AG10803 (cell line): ENCODE results near the gene KLHDC4.

ENCODE experiments used
- DNase-seq: peaks from one replicate; pipeline ENCODE4 v3.0.0; 2010; ENCODE audit warnings: low read depth
- H3K4me3 ChIP-seq: 2 replicates; pipeline ENCODE4 v1.5.1; 2011; ENCODE audit warnings: mild to moderate bottlenecking, low read length, control low read depth
- CTCF ChIP-seq: conservative IDR thresholded peaks from 2 replicates; pipeline ENCODE4 v1.5.1; 2011; ENCODE audit warnings: mild to moderate bottlenecking, low read length, control low read depth, inconsistent platforms

Gene KLHDC4

GRCh38 chr16:87712184-87712762 is 53.5 kb downstream of the KLHDC4 start:
- no peak for TF ChIP-seq CTCF
- no peak for DNase-seq
- H3K4me3 ChIP-seq, result no peak overlapping the region

GRCh38 chr16:87710887-87711286 is 54.9 kb downstream of the KLHDC4 start:
- no peak for DNase-seq
- H3K4me3 ChIP-seq, result no peak overlapping the region
- no peak for TF ChIP-seq CTCF

GRCh38 chr16:87709677-87710076 is 56.1 kb downstream of the KLHDC4 start:
- no peak for DNase-seq
- TF ChIP-seq CTCF, result no peak
- H3K4me3 ChIP-seq, result no peak overlapping the region

- TF ChIP-seq CTCF, result no peak
- no peak for DNase-seq
These were observed 56.7 kb downstream of the KLHDC4 start for GRCh38 chr16:87708881-87709638.

GRCh38 chr16:87707714-87708580 is 57.8 kb downstream of the KLHDC4 start:
- no peak for TF ChIP-seq CTCF
- H3K4me3 ChIP-seq, result no peak overlapping the region

More at GRCh38 chr16:87708881-87709638, 56.7 kb downstream of the KLHDC4 start:
- H3K4me3 ChIP-seq, result no peak overlapping the region

GRCh38 chr16:87707097-87707496 is 58.7 kb downstream of the KLHDC4 start:
- no peak for TF ChIP-seq CTCF
- DNase-seq, result no peak
- H3K4me3 ChIP-seq, result no peak overlapping the region

More at GRCh38 chr16:87707714-87708580, 57.8 kb downstream of the KLHDC4 start:
- no peak for DNase-seq
